Activated CD4-positive, alpha-beta T cell treated with anti-CD3 and anti-CD28 coated beads, Interleukin-2, amount 50 U/mL, for 16 hours (primary cell): ENCODE measurements around the gene ZNRD2.
"Not testable (repeated sequence)": the region's sequence is repeated elsewhere in the genome, so short reads cannot be mapped to it uniquely, and the experiment has no call there.

Experiments
- DNase-seq: peaks from one replicate; pipeline ENCODE4 v3.0.0-alpha.2; 2020

ZNRD2 gene

GRCh38 chr11:65557280-65558001 lies 12.8 kb upstream of the ZNRD2 start:
- DNase-seq: no peak

- DNase-seq: no peak
These were observed 12.0 kb upstream of the ZNRD2 start, which contains the start of gene LTBP3 for GRCh38 chr11:65558002-65558929. TSS of gene LTBP3 (minus strand) at chr11:65558359. CDS start at chr11:65557959, 400 bp downstream.

GRCh38 chr11:65558930-65559509 lies 11.3 kb upstream of the ZNRD2 start:
- no peak for DNase-seq

- no peak for DNase-seq
These were observed 10.7 kb upstream of the ZNRD2 start for GRCh38 chr11:65559535-65559934.

GRCh38 chr11:65559951-65560537 lies 10.2 kb upstream of the ZNRD2 start:
- DNase-seq: no peak

GRCh38 chr11:65560555-65561418 lies 9.5 kb upstream of the ZNRD2 start:
- no peak for DNase-seq

- no peak for DNase-seq
These were observed 8.3 kb upstream of the ZNRD2 start for GRCh38 chr11:65562020-65562419.

- DNase-seq: no peak
These were observed 7.5 kb upstream of the ZNRD2 start for GRCh38 chr11:65562788-65563187.

GRCh38 chr11:65563601-65564000 lies 6.7 kb upstream of the ZNRD2 start:
- DNase-seq: no peak

- not testable (repeated sequence) for DNase-seq
These were observed 5.3 kb upstream of the ZNRD2 start for GRCh38 chr11:65564879-65565559.

- no peak for DNase-seq
These were observed 4.4 kb upstream of the ZNRD2 start for GRCh38 chr11:65565624-65566453.

GRCh38 chr11:65569164-65569972 lies 909 bp upstream of the ZNRD2 start:
- DNase-seq: no peak

GRCh38 chr11:65571420-65571819 lies 1.1 kb downstream of the ZNRD2 start:
- DNase-seq: no peak

GRCh38 chr11:65571940-65572339 lies 1.7 kb downstream of the ZNRD2 start:
- DNase-seq: no peak

GRCh38 chr11:65572356-65573051 lies 2.2 kb downstream of the ZNRD2 start, which contains the start of gene FAM89B:
TSS of gene FAM89B (plus strand) at chr11:65572538. CDS start at chr11:65572670, 132 bp downstream.
- DNase-seq: peak; percentile 90

- DNase-seq: no peak
These were observed 3.3 kb downstream of the ZNRD2 start for GRCh38 chr11:65573391-65574079.

- peak; percentile 97 for DNase-seq
These were observed 4.0 kb downstream of the ZNRD2 start for GRCh38 chr11:65574109-65574810.
